Retina (tissue), 1 donor: ENCODE results near the gene CDYL2.

Experiments used
- DNase-seq: peaks from one replicate; pipeline ENCODE4 v3.0.0-alpha.2; 2016

CDYL2 gene

DNA sequence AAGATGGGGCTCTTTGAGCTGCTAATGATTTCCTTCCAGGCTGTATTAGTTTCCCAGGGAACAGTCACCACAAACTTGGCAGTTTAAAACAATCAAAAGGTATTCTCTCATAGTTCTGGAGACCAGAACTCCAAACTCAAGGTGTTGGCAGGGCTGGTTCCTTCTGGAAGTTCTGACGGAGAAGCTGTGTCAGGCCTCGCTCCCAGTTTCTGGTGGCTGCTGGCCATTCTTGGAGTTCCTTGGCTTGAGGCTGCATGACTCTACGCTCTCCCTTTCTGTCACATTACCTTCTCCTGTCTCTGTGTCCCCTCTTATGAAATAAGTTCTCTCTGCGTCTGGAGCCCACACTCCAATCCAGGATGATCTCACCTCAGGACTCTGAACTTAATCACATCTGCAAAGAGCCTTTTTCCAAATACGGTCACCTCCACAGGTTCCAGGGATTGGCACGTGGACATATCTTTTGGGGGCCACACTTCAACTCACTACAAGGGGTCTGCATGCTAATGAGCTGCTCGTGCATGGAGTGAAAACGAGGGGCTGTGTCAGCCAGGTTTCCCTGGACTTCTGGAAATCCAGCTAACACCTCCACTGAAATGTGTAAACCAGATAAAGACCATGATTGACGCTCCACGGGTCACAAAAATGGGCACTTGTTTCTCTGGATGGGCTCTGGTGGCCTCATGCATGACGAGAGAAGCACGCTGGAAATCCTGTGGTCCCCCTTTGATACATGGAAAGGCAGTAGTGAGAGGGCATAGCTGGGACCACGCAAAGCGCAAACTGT is 185.3 kb downstream of the CDYL2 start:
- DNase-seq, result no peak

GRCh38 chr16:80616362-80616761 is 188.0 kb downstream of the CDYL2 start:
- DNase-seq, result no peak

GRCh38 chr16:80615735-80616134 is 188.7 kb downstream of the CDYL2 start:
- no peak for DNase-seq

- no peak for DNase-seq
These were observed 189.3 kb downstream of the CDYL2 start for GRCh38 chr16:80614908-80615671.

DNA sequence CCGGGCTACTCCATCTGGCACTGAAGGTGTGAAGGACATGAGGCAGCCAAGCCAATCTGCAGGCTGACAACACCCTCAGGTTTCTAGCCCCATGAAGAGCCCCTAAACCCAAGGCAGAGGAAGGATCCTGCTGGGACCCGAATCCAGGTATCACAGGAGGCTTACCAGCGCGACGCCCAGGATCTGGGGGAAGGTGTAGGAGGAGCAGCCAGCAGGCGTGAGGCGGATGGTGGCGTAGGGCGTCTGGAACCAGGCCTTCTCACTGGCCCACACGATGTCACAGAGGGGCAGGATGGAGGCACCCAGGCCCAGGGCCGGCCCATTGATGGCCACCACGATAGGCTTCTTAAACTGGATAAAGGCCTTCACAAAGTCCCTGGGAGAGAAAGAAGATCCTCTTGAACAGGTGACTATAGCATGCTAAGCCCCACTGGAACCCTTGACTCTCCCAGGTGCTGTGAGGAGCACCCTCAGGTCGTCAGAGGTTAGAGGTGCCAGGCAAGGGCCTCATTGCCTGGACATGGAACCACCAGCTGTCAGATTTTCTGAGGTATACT is 191.9 kb downstream of the CDYL2 start:
- no peak for DNase-seq

DNA sequence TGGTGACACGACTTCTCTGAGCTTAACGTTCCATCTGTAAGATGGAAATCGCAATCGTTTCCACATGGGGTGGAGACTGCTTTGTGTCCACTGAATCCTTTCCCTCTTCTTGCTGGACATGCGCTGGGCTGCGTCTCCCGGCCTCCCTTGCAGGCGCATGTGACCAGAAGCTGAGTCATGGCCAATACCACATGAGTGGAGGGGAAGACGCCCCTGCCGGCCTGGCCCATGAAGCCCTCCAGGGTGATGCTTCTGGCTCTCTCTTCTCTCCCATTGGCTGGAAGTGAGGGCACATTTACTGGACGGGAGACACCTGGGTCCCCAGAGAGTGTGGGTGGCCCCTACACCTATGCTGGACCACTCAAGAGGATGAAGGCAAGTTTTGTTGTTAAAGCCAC is 192.5 kb downstream of the CDYL2 start:
- DNase-seq, result no peak

GRCh38 chr16:80611171-80611929 is 193.0 kb downstream of the CDYL2 start:
- no peak for DNase-seq

DNA sequence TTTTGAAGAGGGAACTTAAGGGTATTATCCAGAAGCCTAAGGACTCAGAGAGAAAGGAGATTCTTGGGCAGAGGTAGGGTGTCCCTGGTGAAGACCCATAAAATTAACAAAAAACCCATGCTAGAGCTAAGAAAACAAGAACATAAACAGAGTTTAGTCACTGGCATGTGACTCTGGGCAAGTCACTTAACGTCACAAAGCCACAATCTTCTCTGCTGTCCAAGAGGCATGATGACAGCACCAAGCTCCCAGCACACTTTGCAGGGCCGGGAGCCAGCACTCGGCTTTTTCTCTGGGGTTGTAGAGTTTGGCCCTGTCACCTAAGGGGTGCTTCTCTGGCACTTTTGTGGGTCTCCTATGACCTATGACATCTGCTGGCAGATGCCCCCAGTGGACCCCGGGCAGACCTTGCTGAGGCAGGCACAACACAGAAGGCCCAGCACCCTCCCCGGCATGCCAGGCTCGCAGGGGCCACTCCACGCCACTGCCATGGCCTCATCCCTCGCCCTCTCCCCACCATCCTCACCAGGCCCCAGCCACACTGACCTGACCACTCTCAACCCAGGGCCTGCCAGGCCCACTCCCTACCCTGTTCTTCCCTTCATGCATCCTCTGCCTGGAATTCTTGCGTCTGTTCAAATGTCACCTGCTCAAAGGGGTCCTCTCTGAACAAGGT is 193.8 kb downstream of the CDYL2 start:
- DNase-seq, result no peak

- peak; percentile 20 for DNase-seq
These were observed 195.5 kb downstream of the CDYL2 start for GRCh38 chr16:80608946-80609345.

DNA sequence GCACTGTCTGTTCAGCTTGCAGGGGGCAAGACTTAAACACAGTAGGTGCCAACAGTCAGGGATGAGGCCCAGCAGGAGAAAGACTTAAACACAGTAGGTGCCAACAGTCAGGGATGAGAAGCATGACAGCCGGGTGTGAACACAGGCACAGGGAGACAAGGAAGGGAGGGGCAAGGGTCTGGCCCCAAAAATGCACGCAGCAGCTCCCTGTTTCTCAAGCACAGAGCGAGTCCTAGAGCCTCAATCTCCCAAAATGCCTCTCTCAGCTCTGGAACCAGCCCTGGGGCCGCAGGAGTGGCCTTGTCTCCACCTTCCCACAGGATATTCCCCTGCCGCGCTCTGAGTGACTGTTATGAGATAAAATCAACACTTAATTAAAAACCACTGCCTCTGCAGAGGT is 197.2 kb downstream of the CDYL2 start:
- DNase-seq, result no peak

- DNase-seq, result no peak
These were observed 198.1 kb downstream of the CDYL2 start for GRCh38 chr16:80606221-80606766.

DNA sequence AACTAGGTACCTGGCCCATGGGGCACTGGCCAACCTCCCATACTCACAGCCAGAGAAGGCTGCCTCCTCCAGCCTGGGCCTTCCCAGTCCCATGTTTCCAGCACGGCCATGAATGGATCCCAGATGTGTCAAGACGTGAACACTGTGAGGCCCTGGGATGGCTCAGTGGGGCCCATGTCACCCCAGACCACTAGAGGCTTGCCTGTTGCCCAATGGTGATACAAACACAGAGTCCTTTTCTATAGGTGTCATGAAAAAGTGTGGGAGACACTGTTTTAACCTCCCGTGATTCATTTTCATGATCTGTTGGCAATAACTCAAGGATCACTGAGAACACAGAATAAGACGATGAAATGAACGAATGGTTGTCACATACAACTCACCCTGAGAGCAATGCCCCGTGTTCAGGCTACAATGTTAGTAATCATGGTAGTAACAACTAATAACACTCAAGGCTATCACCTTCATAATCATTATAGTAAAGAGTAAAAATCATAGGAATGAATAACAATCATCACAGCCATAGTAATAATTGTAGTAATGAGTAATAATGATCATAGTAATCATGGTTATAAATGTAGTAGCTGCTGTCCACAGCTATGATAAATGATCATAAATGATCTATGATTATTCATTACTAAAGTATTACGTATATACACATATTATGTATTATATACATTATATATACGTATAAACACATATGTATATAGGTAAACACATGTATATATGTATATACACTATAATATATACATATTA is 199.6 kb downstream of the CDYL2 start:
- DNase-seq, result no peak

DNA sequence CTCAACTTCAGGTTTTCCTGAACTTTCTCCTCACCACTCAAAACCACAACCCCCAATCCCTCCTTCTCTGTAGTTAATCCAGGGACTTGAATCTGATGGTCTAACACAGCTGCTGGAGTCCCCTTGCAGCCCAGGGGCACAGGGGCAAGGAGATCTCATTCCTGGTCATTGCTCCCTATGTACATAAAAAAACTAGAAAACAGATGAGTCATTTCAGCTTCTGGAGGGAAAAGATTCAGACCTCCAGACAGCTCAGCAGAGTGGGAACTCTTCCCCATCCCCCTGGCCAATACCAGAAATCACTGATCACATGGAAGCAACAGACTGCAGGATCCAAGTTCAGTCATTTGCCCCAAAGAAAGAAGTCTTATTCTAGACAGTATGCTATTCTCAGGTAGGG is 201.5 kb downstream of the CDYL2 start:
- DNase-seq, result no peak

GRCh38 chr16:80601182-80601581 is 203.2 kb downstream of the CDYL2 start:
- DNase-seq, result no peak

DNA sequence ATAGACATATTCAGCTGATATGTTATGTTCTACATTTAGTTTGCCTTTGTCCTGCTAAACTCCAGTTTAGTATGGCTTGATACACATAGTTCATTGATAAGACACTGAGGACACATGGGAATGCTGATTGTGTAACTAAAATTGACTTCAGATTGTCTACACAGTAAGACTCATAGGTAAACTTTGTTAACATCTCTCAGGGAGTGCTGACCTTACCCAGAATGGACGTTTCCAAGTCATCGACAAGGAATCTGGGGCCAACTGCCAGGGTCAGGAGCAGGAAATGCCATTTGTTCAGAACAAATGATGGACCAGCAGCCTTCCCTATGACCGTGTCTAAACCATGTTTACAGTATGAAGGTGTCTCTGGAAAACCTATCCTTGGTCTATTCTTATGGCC is 204.9 kb downstream of the CDYL2 start:
- DNase-seq, result no peak

- no peak for DNase-seq
These were observed 207.7 kb downstream of the CDYL2 start for GRCh38 chr16:80596507-80597207.

GRCh38 chr16:80594756-80595155 is 209.6 kb downstream of the CDYL2 start:
- DNase-seq, result no peak

- DNase-seq, result no peak
These were observed 212.1 kb downstream of the CDYL2 start for GRCh38 chr16:80592273-80592672.

GRCh38 chr16:80591071-80591915 is 213.1 kb downstream of the CDYL2 start:
- DNase-seq, result no peak

DNA sequence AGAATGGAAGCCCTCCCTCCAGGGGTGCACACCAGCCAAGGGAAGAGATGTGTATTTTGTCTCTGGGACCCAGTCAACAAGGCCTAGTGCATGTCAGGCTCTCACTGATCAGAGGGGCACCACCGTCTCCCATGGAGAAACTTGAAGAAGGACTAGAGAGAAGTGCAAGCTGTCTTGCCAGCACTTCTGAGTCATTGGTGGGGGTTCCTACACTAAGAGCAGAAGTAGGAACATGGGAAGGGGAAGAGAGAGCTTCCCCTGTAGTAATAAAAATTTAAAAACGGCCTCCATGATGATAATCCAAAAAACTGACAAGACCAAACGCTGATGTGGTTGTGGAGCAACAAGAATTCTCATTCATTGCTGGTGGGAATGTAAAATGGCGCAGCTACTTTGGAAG is 217.3 kb downstream of the CDYL2 start:
- DNase-seq, result no peak
